GM12878 (cell line): ENCODE results near the gene ALB. TPM values are rescaled to one million over a fixed set of nuclear protein-coding genes. Genes with fewer than 3 reads are reported as not detected.

Source experiments
- ATAC-seq: fragments of 200-7000 bp; cut with Tn5 transposase; 3 replicates; pipeline ENCODE4 v1.9.1; 2020; ENCODE audit warnings: mild to moderate bottlenecking, moderate library complexity
- BruUV-seq: library from RNA; stranded (reverse); fragments of 400-500 nt; replicated peaks from 2 replicates; lab custom pipeline; 2021; lab: Mats Ljungman, UMichigan
- CTCF ChIA-PET: fragments of 300-600 bp; sonication (Branson Sonifier 250); formaldehyde crosslinking; extraction: SDS; loops from one replicate; lab custom pipeline; 2021; ENCODE audit warnings: inconsistent platforms; lab: Yijun Ruan, JAX
- POLR2A ChIA-PET: fragments of 350-600 bp; formaldehyde crosslinking; extraction: SDS; loops from one replicate; lab custom pipeline; 2021; ENCODE audit warnings: inconsistent platforms; lab: Charles Lee
- RAD21 ChIA-PET: fragments of 300-600 bp; sonication (Branson Sonifier 250); formaldehyde crosslinking; loops from one replicate; lab custom pipeline; 2023; ENCODE audit warnings: antibody characterized with exemption; ENCODE audit not compliant: unreplicated experiment; lab: Charles Lee
- SMC1A ChIA-PET: fragments of 300-600 bp; sonication (Branson Sonifier 250); formaldehyde crosslinking; loops from one replicate; lab custom pipeline; 2023; ENCODE audit not compliant: unreplicated experiment, uncharacterized antibody; lab: Charles Lee
- DNase-seq: peaks from one replicate; pipeline ENCODE4 v3.0.0-alpha.2; 2011; ENCODE audit warnings: low read depth, low spot score
- FAIRE-seq: peaks from 3 replicates; lab custom pipeline; 2011; peaks lifted over from hg19 to GRCh38; lab: Jason Lieb, UNC
- H2AFZ ChIP-seq: 2 replicates; pipeline ENCODE4 v1.6.0; 2011; ENCODE audit warnings: low read depth, low read length, control low read depth; ENCODE audit not compliant: control insufficient read depth
- H3K27ac ChIP-seq: 2 replicates; pipeline ENCODE4 v1.5.1; 2011; ENCODE audit warnings: control low read depth; ENCODE audit not compliant: control insufficient read depth, insufficient read depth
- H3K27me3 ChIP-seq, 2 experiments: replicated peaks in 1 of 2; 2 replicates each; pipeline versions ENCODE4 v1.6.0 to v1.6.1; 2011; ENCODE audit warnings: low read length in 1 of 2; ENCODE audit not compliant: control insufficient read depth in 2 of 2, insufficient read depth in 2 of 2
- H3K36me3 ChIP-seq, 2 experiments: 2 replicates each; pipeline ENCODE4 v1.5.1; 2011; ENCODE audit warnings: low read length in 1 of 2; ENCODE audit not compliant: control insufficient read depth in 2 of 2, insufficient read depth in 2 of 2
- H3K4me1 ChIP-seq: 2 replicates; pipeline ENCODE4 v1.6.1; 2011; ENCODE audit warnings: mild to moderate bottlenecking, low read length, moderate library complexity, mixed read lengths; ENCODE audit not compliant: control insufficient read depth, insufficient read depth
- H3K4me2 ChIP-seq: 2 replicates; pipeline ENCODE4 v1.6.0; 2011; ENCODE audit warnings: control low read depth; ENCODE audit not compliant: control insufficient read depth, insufficient read depth
- H3K4me3 ChIP-seq: fragments of 200-600 bp; sonication (generic); 2 replicates; pipeline ENCODE4 v1.5.1; 2016
- H3K79me2 ChIP-seq: 2 replicates; pipeline ENCODE4 v1.6.0; 2011; ENCODE audit warnings: low read length; ENCODE audit not compliant: control insufficient read depth, insufficient read depth
- H3K9ac ChIP-seq: 2 replicates; pipeline ENCODE4 v1.8.0; 2011; ENCODE audit warnings: low read length, control low read depth, mixed read lengths; ENCODE audit not compliant: control insufficient read depth, insufficient read depth
- H3K9me3 ChIP-seq: replicated peaks from 3 replicates; pipeline ENCODE4 v1.5.1; 2011; ENCODE audit warnings: mild to moderate bottlenecking, low read length; ENCODE audit not compliant: control insufficient read depth, insufficient read depth
- H4K20me1 ChIP-seq: 2 replicates; pipeline ENCODE4 v1.6.0; 2011; ENCODE audit not compliant: control insufficient read depth, insufficient read depth
- BRCA1 ChIP-seq: IDR thresholded peaks from 2 replicates; pipeline ENCODE4 v1.6.1; 2011; ENCODE audit warnings: low read depth, low read length, improper control_type of control experiment
- CBFB ChIP-seq: IDR thresholded peaks from 2 replicates; pipeline ENCODE4 v1.6.1; 2016; ENCODE audit warnings: antibody characterized with exemption, low read depth
- FOXM1 ChIP-seq: IDR thresholded peaks from 2 replicates; pipeline ENCODE4 v1.6.1; 2012; ENCODE audit warnings: low read depth, mild to moderate bottlenecking, inconsistent platforms, low read length, moderate library complexity
- HCFC1 ChIP-seq: fragments of 150-350 bp; IDR thresholded peaks from 2 replicates; pipeline ENCODE4 v1.6.1; 2014; ENCODE audit warnings: low read length
- PAX8 ChIP-seq: fragments of 450-650 bp; IDR thresholded peaks from 2 replicates; pipeline ENCODE4 v1.6.1; 2017; ENCODE audit warnings: mild to moderate bottlenecking, moderate library complexity
- POLR2AphosphoS5 ChIP-seq: IDR thresholded peaks from 2 replicates; pipeline ENCODE4 v1.6.1; 2011; ENCODE audit warnings: mild to moderate bottlenecking, low read length, inconsistent platforms
- POU2F2 ChIP-seq: IDR thresholded peaks from 3 replicates; pipeline ENCODE4 v1.6.1; 2011; ENCODE audit warnings: low read depth, mild to moderate bottlenecking, low read length, borderline replicate concordance
- RB1 ChIP-seq: fragments of 450-650 bp; formaldehyde crosslinking; IDR thresholded peaks from 2 replicates; pipeline ENCODE4 v1.6.1; 2017; ENCODE audit warnings: mild to moderate bottlenecking, borderline replicate concordance
- SIX5 ChIP-seq: IDR thresholded peaks from 2 replicates; pipeline ENCODE4 v1.6.1; 2011; ENCODE audit warnings: mild to moderate bottlenecking, low read depth, low read length, moderate library complexity; ENCODE audit not compliant: severe bottlenecking
- SMAD1 ChIP-seq: fragments of 450-650 bp; IDR thresholded peaks from 2 replicates; pipeline ENCODE4 v1.6.1; 2018; ENCODE audit warnings: mild to moderate bottlenecking, low read depth; ENCODE audit not compliant: partially characterized antibody
- SREBF1 ChIP-seq: IDR thresholded peaks from 2 replicates; pipeline ENCODE4 v1.6.1; 2012; ENCODE audit warnings: mild to moderate bottlenecking, low read length
- STAT3 ChIP-seq: IDR thresholded peaks from 2 replicates; pipeline ENCODE4 v1.6.1; 2011; ENCODE audit warnings: low read depth, low read length, improper control_type of control experiment
- TCF12 ChIP-seq: IDR thresholded peaks from 2 replicates; pipeline ENCODE4 v1.6.1; 2011; ENCODE audit warnings: low read depth, mild to moderate bottlenecking, low read length
- ZNF274 ChIP-seq: IDR thresholded peaks from one replicate; pipeline ENCODE4 v1.8.0; 2011; ENCODE audit not compliant: insufficient read length, insufficient read depth
- ZNF622 ChIP-seq: fragments of 450-650 bp; IDR thresholded peaks from 2 replicates; pipeline ENCODE4 v1.6.1; 2017; ENCODE audit warnings: mild to moderate bottlenecking, inconsistent platforms
- WGBS: methylation state at CpG from one replicate; pipeline ENCODE4 v1.1.6; 2016; ENCODE audit warnings: low lambda C conversion rate; ENCODE audit not compliant: insufficient replicate concordance, insufficient coverage; ENCODE audit errors: missing lambda C conversion rate; 5-methylcytosine and 5-hydroxymethylcytosine counted together
- in situ Hi-C: fragments of 300-500 bp; cut with MboI; formaldehyde crosslinking; loops from 9 replicates; pipeline ENCODE4 v1.14.3; 2018; ENCODE audit warnings: mixed read lengths
- intact Hi-C: fragments of 100-400 bp; cut with micrococcal nuclease; formaldehyde crosslinking; loops from one replicate; pipeline ENCODE4 v1.14.2; 2022; ENCODE audit not compliant: unreplicated experiment
- polyA plus RNA-seq, 11 experiments: library from polyadenylated mRNA; depleted of rRNA in 4 of 11; unstranded in 6 of 11; stranded (reverse) in 5 of 11; fragments of >200 nt; fragmentation: Nextera tagmentation in 4 of 11; fragmentation: Illumina TruSeq in 1 of 11; extraction: Ambion mirVana in 4 of 11; extraction: Trizol in 1 of 11; gene quantifications; 1 replicate in 1 of 11; 2 replicates in 10 of 11; pipeline versions ENCODE4 v1.2.1 to v1.2.3, GENCODE V29; 2011 to 2016; ENCODE audit warnings: inconsistent platforms in 2 of 11, missing spikeins in 2 of 11, low read depth in 1 of 11
- total RNA-seq, 4 experiments: library from RNA; depleted of rRNA in 3 of 4; stranded (reverse); fragments of >200 nt in 3 of 4; fragmentation: Illumina TruSeq in 1 of 4; extraction: Trizol in 1 of 4; gene quantifications; 2 replicates each; pipeline versions ENCODE4 v1.2.1 to v1.2.3, GENCODE V29; 2013 to 2021
- TF ChIP-seq, protein P1 (sequence below): fragments of 450-650 bp; IDR thresholded peaks from 2 replicates; pipeline ENCODE4 v1.6.1; 2017; ENCODE audit warnings: mild to moderate bottlenecking
- TF ChIP-seq, protein P2 (sequence below): IDR thresholded peaks from 2 replicates; pipeline ENCODE4 v1.6.1; 2011; ENCODE audit warnings: borderline replicate concordance, low read depth, mild to moderate bottlenecking, moderate library complexity, low read length; ENCODE audit not compliant: insufficient read depth, poor library complexity, severe bottlenecking
- TF ChIP-seq, protein P3 (sequence below): IDR thresholded peaks from 2 replicates; pipeline ENCODE4 v1.6.1; 2012; ENCODE audit warnings: low read depth, low read length, improper control_type of control experiment
- TF ChIP-seq, protein P4 (sequence below): fragments of 450-650 bp; IDR thresholded peaks from 2 replicates; pipeline ENCODE4 v1.6.1; 2017; ENCODE audit warnings: borderline replicate concordance

Gene ALB
- total and polyA plus RNA-seq, 10 of the 15 experiments (the other 5 are each of a cell fraction or from before 2014, with no cell fraction given) = 0.05 to 29.0 TPM; not detected in 8

DNA sequence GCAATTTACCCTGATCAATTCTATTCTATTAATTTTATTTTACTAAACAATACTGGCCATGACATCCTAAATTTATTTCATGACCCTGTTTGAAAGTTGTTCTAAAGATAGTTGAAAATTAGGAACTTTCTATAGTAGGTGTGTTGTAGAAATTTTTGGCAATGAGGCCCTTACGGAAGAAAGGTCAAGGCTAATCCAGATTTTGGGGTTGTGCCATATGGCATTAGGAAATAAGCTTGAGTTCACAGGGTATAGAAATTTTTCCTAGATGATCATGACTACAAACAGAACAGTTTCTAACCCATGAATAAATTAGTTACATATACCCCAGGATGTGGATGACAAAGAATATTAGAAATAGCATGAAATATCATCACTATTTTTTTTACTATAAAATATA is 7.8 kb upstream of the ALB start:
- H3K4me3 ChIP-seq = no peak overlapping the region
- no peak overlapping the region for H3K27ac ChIP-seq
- in situ Hi-C loops = no loop called here
- no peak overlapping the region for H2AFZ ChIP-seq
- ChIA-PET CTCF (no interaction called here), SMC1A (no interaction called here), POLR2A (no interaction called here), RAD21 (no interaction called here)
- no peak overlapping the region for H3K4me2 ChIP-seq
- no peaks in the 10 kb centered on the region for H3K4me1 ChIP-seq
- intact Hi-C loops = no loop called here
- WGBS = 0% methylated on average over 1 of the region's 1 CpG
- no peak for TF ChIP-seq ZNF622
- TF ChIP-seq SREBF1 = no peak
- TF ChIP-seq PAX8 = no peak
- TF ChIP-seq FOXM1 = no peak
- no peak for TF ChIP-seq RB1
- TF ChIP-seq CBFB = no peak
- TF ChIP-seq, protein P1, sequence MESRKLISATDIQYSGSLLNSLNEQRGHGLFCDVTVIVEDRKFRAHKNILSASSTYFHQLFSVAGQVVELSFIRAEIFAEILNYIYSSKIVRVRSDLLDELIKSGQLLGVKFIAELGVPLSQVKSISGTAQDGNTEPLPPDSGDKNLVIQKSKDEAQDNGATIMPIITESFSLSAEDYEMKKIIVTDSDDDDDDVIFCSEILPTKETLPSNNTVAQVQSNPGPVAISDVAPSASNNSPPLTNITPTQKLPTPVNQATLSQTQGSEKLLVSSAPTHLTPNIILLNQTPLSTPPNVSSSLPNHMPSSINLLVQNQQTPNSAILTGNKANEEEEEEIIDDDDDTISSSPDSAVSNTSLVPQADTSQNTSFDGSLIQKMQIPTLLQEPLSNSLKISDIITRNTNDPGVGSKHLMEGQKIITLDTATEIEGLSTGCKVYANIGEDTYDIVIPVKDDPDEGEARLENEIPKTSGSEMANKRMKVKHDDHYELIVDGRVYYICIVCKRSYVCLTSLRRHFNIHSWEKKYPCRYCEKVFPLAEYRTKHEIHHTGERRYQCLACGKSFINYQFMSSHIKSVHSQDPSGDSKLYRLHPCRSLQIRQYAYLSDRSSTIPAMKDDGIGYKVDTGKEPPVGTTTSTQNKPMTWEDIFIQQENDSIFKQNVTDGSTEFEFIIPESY = no peak
- no peak for TF ChIP-seq HCFC1
- TF ChIP-seq, protein P2, sequence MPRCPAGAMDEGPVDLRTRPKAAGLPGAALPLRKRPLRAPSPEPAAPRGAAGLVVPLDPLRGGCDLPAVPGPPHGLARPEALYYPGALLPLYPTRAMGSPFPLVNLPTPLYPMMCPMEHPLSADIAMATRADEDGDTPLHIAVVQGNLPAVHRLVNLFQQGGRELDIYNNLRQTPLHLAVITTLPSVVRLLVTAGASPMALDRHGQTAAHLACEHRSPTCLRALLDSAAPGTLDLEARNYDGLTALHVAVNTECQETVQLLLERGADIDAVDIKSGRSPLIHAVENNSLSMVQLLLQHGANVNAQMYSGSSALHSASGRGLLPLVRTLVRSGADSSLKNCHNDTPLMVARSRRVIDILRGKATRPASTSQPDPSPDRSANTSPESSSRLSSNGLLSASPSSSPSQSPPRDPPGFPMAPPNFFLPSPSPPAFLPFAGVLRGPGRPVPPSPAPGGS = no peak
- no peak for TF ChIP-seq POU2F2
- no peak for TF ChIP-seq BRCA1
- no peak for TF ChIP-seq SIX5
- TF ChIP-seq STAT3 = no peak
- TF ChIP-seq SMAD1 = no peak
- TF ChIP-seq, protein P3, sequence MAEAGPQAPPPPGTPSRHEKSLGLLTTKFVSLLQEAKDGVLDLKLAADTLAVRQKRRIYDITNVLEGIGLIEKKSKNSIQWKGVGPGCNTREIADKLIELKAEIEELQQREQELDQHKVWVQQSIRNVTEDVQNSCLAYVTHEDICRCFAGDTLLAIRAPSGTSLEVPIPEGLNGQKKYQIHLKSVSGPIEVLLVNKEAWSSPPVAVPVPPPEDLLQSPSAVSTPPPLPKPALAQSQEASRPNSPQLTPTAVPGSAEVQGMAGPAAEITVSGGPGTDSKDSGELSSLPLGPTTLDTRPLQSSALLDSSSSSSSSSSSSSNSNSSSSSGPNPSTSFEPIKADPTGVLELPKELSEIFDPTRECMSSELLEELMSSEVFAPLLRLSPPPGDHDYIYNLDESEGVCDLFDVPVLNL = no peak
- TF ChIP-seq TCF12 = no peak
- TF ChIP-seq, protein P4, sequence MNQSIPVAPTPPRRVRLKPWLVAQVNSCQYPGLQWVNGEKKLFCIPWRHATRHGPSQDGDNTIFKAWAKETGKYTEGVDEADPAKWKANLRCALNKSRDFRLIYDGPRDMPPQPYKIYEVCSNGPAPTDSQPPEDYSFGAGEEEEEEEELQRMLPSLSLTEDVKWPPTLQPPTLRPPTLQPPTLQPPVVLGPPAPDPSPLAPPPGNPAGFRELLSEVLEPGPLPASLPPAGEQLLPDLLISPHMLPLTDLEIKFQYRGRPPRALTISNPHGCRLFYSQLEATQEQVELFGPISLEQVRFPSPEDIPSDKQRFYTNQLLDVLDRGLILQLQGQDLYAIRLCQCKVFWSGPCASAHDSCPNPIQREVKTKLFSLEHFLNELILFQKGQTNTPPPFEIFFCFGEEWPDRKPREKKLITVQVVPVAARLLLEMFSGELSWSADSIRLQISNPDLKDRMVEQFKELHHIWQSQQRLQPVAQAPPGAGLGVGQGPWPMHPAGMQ = no peak
- TF ChIP-seq POLR2AphosphoS5 = no peak
- TF ChIP-seq ZNF274 = no peak
- no peak for ATAC-seq
- no TSS peak for BruUV-seq
- H4K20me1 ChIP-seq = no peaks in the 10 kb centered on the region
- no peaks in the 10 kb centered on the region for H3K36me3 ChIP-seq
- H3K9ac ChIP-seq = no peak overlapping the region
- no peaks in the 10 kb centered on the region for H3K9me3 ChIP-seq
- FAIRE-seq = no peak
- DNase-seq = no peak
- no peaks in the 10 kb centered on the region for H3K79me2 ChIP-seq
- no peaks in the 10 kb centered on the region for H3K27me3 ChIP-seq
